RCC 7860 (cell line): ENCODE measurements around the gene TMEM234.

Source experiments
- DNase-seq: peaks from one replicate; pipeline ENCODE4 v3.0.0-alpha.2; 2015; ENCODE audit warnings: low spot score
- FAIRE-seq: peaks from 2 replicates; lab custom pipeline; 2012; peaks lifted over from hg19 to GRCh38; lab: Jason Lieb, UNC

TMEM234 gene

GRCh38 chr1:32180186-32181060 is 41.7 kb downstream of the TMEM234 start:
- peak; percentile 28 for DNase-seq

GRCh38 chr1:32179443-32180185 is 42.5 kb downstream of the TMEM234 start, which contains the start of gene TXLNA:
TSS of gene TXLNA (plus strand) at chr1:32179675. CDS start at chr1:32180346, 671 bp downstream.
- FAIRE-seq: no peak

More at GRCh38 chr1:32180186-32181060, 41.7 kb downstream of the TMEM234 start:
- FAIRE-seq: no peak

GRCh38 chr1:32179193-32179442 is 43.0 kb downstream of the TMEM234 start:
- DNase-seq (no peak), FAIRE-seq (no peak)

More at GRCh38 chr1:32179443-32180185, 42.5 kb downstream of the TMEM234 start, which contains the start of gene TXLNA:
- peak; percentile 84 for DNase-seq

DNA sequence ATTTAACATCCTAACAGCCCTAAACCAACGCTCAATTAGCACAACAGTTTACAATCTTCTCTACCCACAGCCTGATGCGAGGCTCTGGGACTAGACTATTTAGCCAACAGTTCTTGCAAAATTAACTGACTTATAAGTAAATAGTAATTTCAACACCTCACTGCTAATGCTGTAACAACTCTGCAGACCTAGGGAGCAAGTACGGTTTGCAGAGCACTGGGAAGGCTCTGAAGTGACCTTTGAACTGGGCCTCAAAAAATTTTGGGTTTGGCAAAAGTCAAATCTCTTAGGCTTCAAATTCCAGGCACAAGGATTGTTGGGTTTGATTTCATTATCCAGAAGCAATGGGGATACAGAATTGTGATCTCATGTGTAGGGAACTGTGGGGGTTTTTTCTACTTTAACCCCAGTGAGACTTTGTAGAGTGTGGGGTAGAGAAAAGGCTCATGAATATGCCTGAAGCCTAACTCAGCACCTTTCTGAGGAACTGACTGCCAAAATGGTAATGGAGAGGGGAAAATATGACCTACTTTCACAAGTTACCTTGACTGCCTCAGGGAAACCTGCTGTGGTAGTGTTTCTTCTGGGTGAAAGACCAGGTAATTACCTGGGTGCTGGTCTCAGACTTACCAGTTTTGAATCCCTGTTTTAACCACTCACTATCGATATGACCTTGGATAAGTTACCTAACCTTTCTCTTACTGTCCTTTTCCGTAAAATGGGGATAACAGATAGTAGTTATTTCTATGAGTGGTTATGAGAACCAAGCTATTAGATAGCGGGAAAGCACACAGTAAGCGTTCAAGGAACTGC is 43.6 kb downstream of the TMEM234 start:
- no peak for DNase-seq
- no peak for FAIRE-seq

DNA sequence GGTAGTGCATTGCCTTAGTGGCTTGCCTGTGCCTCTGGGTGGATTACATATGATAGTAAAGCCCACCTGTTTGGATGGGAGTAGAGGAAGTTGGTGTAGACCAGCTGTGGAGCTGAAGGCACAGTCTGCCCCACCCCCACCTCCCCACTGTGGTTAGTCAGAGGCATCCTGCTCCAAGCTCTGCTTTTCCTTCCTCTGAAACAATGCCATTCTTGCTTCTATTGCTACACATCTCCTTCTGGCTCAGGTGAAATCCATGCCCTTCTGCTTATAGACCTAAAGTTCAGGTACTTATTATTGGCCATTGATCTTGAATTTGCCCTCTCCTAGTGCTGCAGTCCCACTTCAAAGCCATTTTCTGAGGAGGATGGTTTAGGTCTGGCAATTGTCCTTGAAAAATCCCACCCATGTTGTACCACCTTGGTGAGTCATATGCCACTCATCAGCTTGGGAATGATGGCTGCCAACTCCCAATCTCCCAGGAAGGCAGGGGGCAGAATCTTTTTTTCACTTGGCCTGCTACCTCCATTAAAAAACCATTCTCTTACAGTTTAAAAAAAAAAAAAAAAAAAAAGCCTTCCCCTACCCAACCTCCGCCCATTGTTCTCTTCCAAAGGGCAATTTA is 49.4 kb downstream of the TMEM234 start:
- DNase-seq (peak; percentile 25), FAIRE-seq (no peak)

- no peak for DNase-seq
- FAIRE-seq: no peak
These were observed 51.2 kb downstream of the TMEM234 start for GRCh38 chr1:32170991-32171390.
